GM21447 (cell line): Measurements from ENCODE around the gene C2orf42.
A peak's percentile ranks its signal among the peaks of the same experiment; 100 is the strongest.
"Not testable (repeated sequence)": the region's sequence is repeated elsewhere in the genome, so short reads cannot be mapped to it uniquely, and the experiment has no call there.

ENCODE experiments used
- ATAC-seq: cut with Tn5 transposase; IDR thresholded peaks from one replicate; pipeline ENCODE4 v1.9.1; 2021; ENCODE audit not compliant: unreplicated experiment

The C2orf42 gene

GRCh38 chr2:70190418-70191243 is at the start of gene C2orf42:
TSS of gene C2orf42 (minus strand) at chr2:70191019. CDS start at chr2:70181985, 9,034 bp downstream.
- peak; percentile 78 for ATAC-seq

- ATAC-seq: no peak
These were observed 49.8 kb upstream of the C2orf42 start for GRCh38 chr2:70240599-70240998.

- no peak for ATAC-seq
These were observed 43.1 kb upstream of the C2orf42 start for GRCh38 chr2:70233926-70234325.

GRCh38 chr2:70226781-70227180 is 36.0 kb upstream of the C2orf42 start:
- ATAC-seq: no peak

GRCh38 chr2:70223305-70223704 is 32.5 kb upstream of the C2orf42 start:
- not testable (repeated sequence) for ATAC-seq

- ATAC-seq: no peak
These were observed 24.2 kb upstream of the C2orf42 start for GRCh38 chr2:70214953-70215549.

- ATAC-seq: no peak
These were observed 23.5 kb upstream of the C2orf42 start for GRCh38 chr2:70214365-70214764.

- no peak for ATAC-seq
These were observed 21.6 kb upstream of the C2orf42 start for GRCh38 chr2:70212298-70212932.

- no peak for ATAC-seq
These were observed 20.8 kb upstream of the C2orf42 start for GRCh38 chr2:70211595-70211994.

- ATAC-seq: no peak
These were observed 13.6 kb upstream of the C2orf42 start for GRCh38 chr2:70204452-70204851.

- ATAC-seq: no peak
These were observed 12.3 kb upstream of the C2orf42 start for GRCh38 chr2:70203086-70203485.

GRCh38 chr2:70202236-70202806 is 11.5 kb upstream of the C2orf42 start:
- ATAC-seq: no peak

GRCh38 chr2:70201831-70202230 is 11.0 kb upstream of the C2orf42 start:
- ATAC-seq: no peak

GRCh38 chr2:70201225-70201768 is 10.5 kb upstream of the C2orf42 start:
- ATAC-seq: no peak

GRCh38 chr2:70199320-70199864 is 8.6 kb upstream of the C2orf42 start:
- no peak for ATAC-seq

GRCh38 chr2:70192516-70192915 is 1.7 kb upstream of the C2orf42 start:
- no peak for ATAC-seq

GRCh38 chr2:70191244-70191735 is 471 bp upstream of the C2orf42 start:
- no peak for ATAC-seq

GRCh38 chr2:70188460-70188859 is 2.4 kb downstream of the C2orf42 start:
- no peak for ATAC-seq

GRCh38 chr2:70187170-70187569 is 3.6 kb downstream of the C2orf42 start:
- ATAC-seq: not testable (repeated sequence)

- ATAC-seq: no peak
These were observed 8.1 kb downstream of the C2orf42 start for GRCh38 chr2:70182689-70183088.
